ENCODE results near the gene TFPT. TPM values are rescaled to one million over a fixed set of nuclear protein-coding genes. Genes with fewer than 3 reads are reported as not detected.

TFPT gene
- total RNA-seq, 1 experiment from 2014 or later = 45.4 TPM

- intact Hi-C loops (cut with micrococcal nuclease; ENCODE audit: unreplicated experiment) (no loop called here), in situ Hi-C loops (cut with HindIII; ENCODE audit: low pct_unique_long_range_greater_than_20kb, low sequenced_read_pairs) (no loop called here)
- no peak for DNase-seq (ENCODE audit: low read depth, low spot score)
- Histone ChIP-seq H3K36me3 (ENCODE audit: control insufficient read depth, insufficient read depth, low read length) (no peaks in the 10 kb centered on the region), H3K4me3 (ENCODE audit: low read depth in 2 of 2, low read length in 2 of 2) (no peak overlapping the region), H3K4me1 (ENCODE audit: control insufficient read depth, insufficient read depth, low read length) (no peaks in the 10 kb centered on the region), H3K9me3 (ENCODE audit: control insufficient read depth, insufficient read depth, low read depth, low read length) (no peaks in the 10 kb centered on the region), H3K27me3 (ENCODE audit: control insufficient read depth, insufficient read depth, low read length) (no peaks in the 10 kb centered on the region), H3K27ac (ENCODE audit: low read length) (no peak overlapping the region)
- no TSS peak for BruUV-seq (replicated peaks)
- ChIA-PET POLR2A (no interaction called here), CTCF (no interaction called here)
- TF ChIP-seq REST (IDR thresholded peaks at IDR 0.05; ENCODE audit: insufficient read depth in 1 of 2, low read depth in 2 of 2, low read length in 1 of 2) (no peak), SIN3A (IDR thresholded peaks at IDR 0.05; ENCODE audit: borderline replicate concordance, insufficient read depth, low read depth, low read length) (no peak), POLR2AphosphoS5 (IDR thresholded peaks at IDR 0.05; ENCODE audit: low read depth, low read length) (no peak), CTCF (IDR thresholded peaks at IDR 0.05) (no peak), TCF7L2 (IDR thresholded peaks at IDR 0.05; ENCODE audit: low read depth, low read length) (no peak)
- no peak for ATAC-seq
Observed at GRCh38 chr19:54074851-54075250, 40.6 kb downstream of the TFPT start.

- H3K36me3 ChIP-seq (ENCODE audit: control insufficient read depth, insufficient read depth, low read length) = no peaks in the 10 kb centered on the region
- no peaks in the 10 kb centered on the region for H3K27me3 ChIP-seq (ENCODE audit: control insufficient read depth, insufficient read depth, low read length)
- H3K9me3 ChIP-seq (ENCODE audit: control insufficient read depth, insufficient read depth, low read depth, low read length) = peaks cover 6% of the 10 kb centered on the region; the same call in 1 of the 2 replicates
- ChIA-PET CTCF (no interaction called here), POLR2A (no interaction called here)
- no peaks in the 10 kb centered on the region for H3K4me1 ChIP-seq (ENCODE audit: control insufficient read depth, insufficient read depth, low read length)
- ATAC-seq = no peak
- intact Hi-C loops (cut with micrococcal nuclease; ENCODE audit: unreplicated experiment) = no loop called here
- in situ Hi-C loops (cut with HindIII; ENCODE audit: low pct_unique_long_range_greater_than_20kb, low sequenced_read_pairs) = no loop called here
- TF ChIP-seq POLR2AphosphoS5 (IDR thresholded peaks at IDR 0.05; ENCODE audit: low read depth, low read length) = no peak
- TF ChIP-seq REST (IDR thresholded peaks at IDR 0.05; ENCODE audit: insufficient read depth in 1 of 2, low read depth in 2 of 2, low read length in 1 of 2) = no peak
- no peak for TF ChIP-seq SIN3A (IDR thresholded peaks at IDR 0.05; ENCODE audit: borderline replicate concordance, insufficient read depth, low read depth, low read length)
- no peak for TF ChIP-seq CTCF (IDR thresholded peaks at IDR 0.05)
- no peak for TF ChIP-seq TCF7L2 (IDR thresholded peaks at IDR 0.05; ENCODE audit: low read depth, low read length)
- H3K27ac ChIP-seq (ENCODE audit: low read length) = no peak overlapping the region
- no peak for DNase-seq (ENCODE audit: low read depth, low spot score)
- no peak overlapping the region for H3K4me3 ChIP-seq (ENCODE audit: low read depth in 2 of 2, low read length in 2 of 2)
- BruUV-seq (replicated peaks) = no TSS peak
Observed at GRCh38 chr19:54073829-54074228, 41.6 kb downstream of the TFPT start.
